GM23248 (cell line): ENCODE measurements around the gene KBTBD13. TPM values are rescaled to one million over a fixed set of nuclear protein-coding genes. Genes with fewer than 3 reads are reported as not detected.
"Not testable (repeated sequence)": the region's sequence is repeated elsewhere in the genome, so short reads cannot be mapped to it uniquely, and the experiment has no call there.

Experiments
- DNase-seq: peaks from one replicate; pipeline ENCODE4 v3.0.0-alpha.2; 2015
- H2AFZ ChIP-seq: fragments of 200-600 bp; sonication (generic); 2 replicates; pipeline ENCODE4 v1.6.1; 2016; ENCODE audit warnings: antibody characterized with exemption
- H3F3A ChIP-seq: fragments of 200-600 bp; sonication (generic); 2 replicates; pipeline ENCODE4 v1.6.1; 2016; ENCODE audit warnings: mild to moderate bottlenecking, antibody characterized with exemption, mixed run types; ENCODE audit not compliant: insufficient read depth
- H3K27ac ChIP-seq: fragments of 200-600 bp; sonication (generic); 2 replicates; pipeline ENCODE4 v1.5.1; 2016; ENCODE audit warnings: mild to moderate bottlenecking
- H3K27me3 ChIP-seq: fragments of 200-600 bp; sonication (generic); replicated peaks from 2 replicates; pipeline ENCODE4 v1.6.1; 2016; ENCODE audit warnings: mild to moderate bottlenecking; ENCODE audit not compliant: insufficient read depth
- H3K36me3 ChIP-seq: fragments of 200-600 bp; sonication (generic); 2 replicates; pipeline ENCODE4 v1.6.1; 2016; ENCODE audit warnings: low read depth, mild to moderate bottlenecking
- H3K4me1 ChIP-seq: fragments of 200-600 bp; sonication (generic); 2 replicates; pipeline ENCODE4 v1.6.1; 2016; ENCODE audit warnings: mild to moderate bottlenecking; ENCODE audit not compliant: insufficient read depth
- H3K4me2 ChIP-seq: fragments of 200-600 bp; sonication (generic); one replicate; pipeline ENCODE4 v1.6.1; 2016; ENCODE audit warnings: mild to moderate bottlenecking; ENCODE audit not compliant: unreplicated experiment
- H3K4me3 ChIP-seq: fragments of 200-600 bp; sonication (generic); 2 replicates; pipeline ENCODE4 v1.5.1; 2016; ENCODE audit warnings: mild to moderate bottlenecking
- H3K79me2 ChIP-seq: fragments of 200-600 bp; sonication (generic); 2 replicates; pipeline ENCODE4 v1.6.1; 2016; ENCODE audit warnings: mild to moderate bottlenecking; ENCODE audit not compliant: insufficient read depth
- H3K9ac ChIP-seq: fragments of 200-600 bp; sonication (generic); 2 replicates; pipeline ENCODE4 v1.6.1; 2016; ENCODE audit warnings: mild to moderate bottlenecking
- H3K9me2 ChIP-seq: fragments of 200-600 bp; sonication (generic); 2 replicates; pipeline ENCODE4 v1.6.1; 2016; ENCODE audit warnings: mixed run types, mild to moderate bottlenecking, moderate library complexity; ENCODE audit not compliant: insufficient read depth
- H3K9me3 ChIP-seq: fragments of 200-600 bp; sonication (generic); one replicate; pipeline ENCODE4 v1.6.1; 2017; ENCODE audit warnings: low read depth
- H4K20me1 ChIP-seq: fragments of 200-600 bp; sonication (generic); 2 replicates; pipeline ENCODE4 v1.6.0; 2016; ENCODE audit not compliant: insufficient read depth
- EZH2 ChIP-seq: fragments of 200-600 bp; sonication (generic); IDR thresholded peaks from 2 replicates; pipeline ENCODE4 v1.6.1; 2018; ENCODE audit warnings: antibody characterized with exemption, mild to moderate bottlenecking; ENCODE audit not compliant: insufficient read depth, poor library complexity, severe bottlenecking
- EZH2phosphoT487 ChIP-seq: fragments of 200-600 bp; sonication (generic); IDR thresholded peaks from 2 replicates; pipeline ENCODE4 v1.6.1; 2018; ENCODE audit warnings: antibody characterized with exemption, moderate library complexity, mild to moderate bottlenecking, low read depth; ENCODE audit not compliant: insufficient read depth
- WGBS, 2 experiments: methylation state at CpG; one replicate each; pipeline ENCODE4 v1.1.6; 2015 to 2017; ENCODE audit warnings: low lambda C conversion rate in 2 of 2, low coverage in 1 of 2; ENCODE audit errors: missing lambda C conversion rate in 2 of 2; 5-methylcytosine and 5-hydroxymethylcytosine counted together
- in situ Hi-C: fragments of 300-500 bp; cut with MboI; formaldehyde crosslinking; loops from 2 replicates; pipeline ENCODE4 v1.15.0; 2020
- polyA plus RNA-seq: library from polyadenylated mRNA; unstranded; fragments of >200 nt; fragmentation: Nextera tagmentation; extraction: Ambion mirVana; gene quantifications from 2 replicates; pipeline ENCODE4 v1.2.1, GENCODE V29; 2016
- total RNA-seq: library from RNA; depleted of rRNA; stranded (reverse); fragments of >200 nt; shearing (Covaris generic); gene quantifications from 2 replicates; pipeline ENCODE4 v1.2.3, GENCODE V29; 2014

KBTBD13 gene
- total and polyA plus RNA-seq, 2 experiments from 2014 or later: not detected

DNA sequence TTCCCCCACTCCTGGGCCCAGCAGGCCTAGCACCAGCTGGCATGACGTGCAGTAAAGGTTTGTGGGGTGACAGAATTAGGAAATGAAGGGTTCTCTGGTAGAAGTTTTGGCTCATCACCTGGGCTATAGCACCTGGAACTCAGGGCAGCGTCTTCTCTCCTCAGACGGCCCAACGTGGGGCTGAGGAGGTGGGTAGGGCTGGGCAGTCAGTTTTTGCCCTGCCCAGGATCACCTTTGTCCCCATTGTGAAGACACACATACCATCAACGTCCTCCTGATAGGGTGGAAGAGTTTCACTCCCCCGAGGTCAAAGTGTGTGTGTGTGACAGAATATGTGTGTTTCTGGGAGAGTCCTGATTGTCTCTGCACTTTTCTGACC, 12.1 kb downstream of the KBTBD13 start:
- no peak overlapping the region for H3K4me2 ChIP-seq
- no peaks in the 10 kb centered on the region for H3K36me3 ChIP-seq
- no peak overlapping the region for H2AFZ ChIP-seq
- H3F3A ChIP-seq: no peaks in the 10 kb centered on the region
- TF ChIP-seq EZH2 (no peak), EZH2phosphoT487 (no peak)
- WGBS, 2 experiments: 71 to 72% methylated on average over 6 of the region's 6 CpGs
- no peak overlapping the region for H3K27ac ChIP-seq
- no peaks in the 10 kb centered on the region for H3K79me2 ChIP-seq
- no peaks in the 10 kb centered on the region for H3K9me3 ChIP-seq
- DNase-seq: no peak
- in situ Hi-C loops: no loop called here
- no peaks in the 10 kb centered on the region for H4K20me1 ChIP-seq
- H3K9ac ChIP-seq: no peak overlapping the region
- 0 out of 2 replicates have a peak, but pooled peaks cover 3% of the 10 kb centered on the region for H3K27me3 ChIP-seq
- no peaks in the 10 kb centered on the region for H3K9me2 ChIP-seq
- no peaks in the 10 kb centered on the region for H3K4me1 ChIP-seq
- H3K4me3 ChIP-seq: no peak overlapping the region

DNA sequence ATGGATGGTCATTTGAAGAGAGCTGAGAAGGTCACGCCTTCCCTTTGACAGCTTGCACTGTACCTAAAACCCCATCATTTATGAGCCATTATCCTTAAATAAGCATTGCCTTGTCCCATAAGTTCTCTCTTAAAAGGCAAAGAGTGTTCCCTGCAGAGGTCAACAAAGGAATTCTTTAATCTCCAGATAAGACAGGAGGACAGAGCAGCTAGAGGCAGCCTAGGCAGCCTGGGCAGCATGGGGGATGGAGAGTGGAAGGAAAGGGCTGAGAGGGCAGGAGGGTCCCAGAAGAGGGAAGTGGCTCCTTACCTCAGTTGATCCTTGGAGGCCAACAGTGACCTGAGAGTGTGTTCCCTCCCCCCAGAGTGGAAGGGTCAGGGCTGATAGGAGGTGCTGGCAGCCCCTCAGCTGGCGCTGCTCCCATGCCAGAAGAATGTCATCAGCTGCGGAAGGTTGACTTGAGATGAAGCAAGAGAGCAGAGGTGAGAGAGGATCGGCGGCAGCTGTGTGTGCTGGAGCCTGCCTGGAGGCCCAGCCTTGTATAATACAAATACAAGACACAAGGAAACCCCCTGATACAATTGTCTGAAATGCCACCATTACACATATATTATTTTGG, 12.8 kb downstream of the KBTBD13 start:
- Histone ChIP-seq H3K9me3 (no peaks in the 10 kb centered on the region), H3K79me2 (no peaks in the 10 kb centered on the region), H3K9ac (no peak overlapping the region), H4K20me1 (no peaks in the 10 kb centered on the region), H3K4me1 (no peaks in the 10 kb centered on the region), H2AFZ (no peak overlapping the region), H3K4me3 (no peak overlapping the region), H3K9me2 (no peaks in the 10 kb centered on the region), H3F3A (no peaks in the 10 kb centered on the region), H3K36me3 (no peaks in the 10 kb centered on the region), H3K27ac (no peak overlapping the region), H3K27me3 (no peaks in the 10 kb centered on the region), H3K4me2 (no peak overlapping the region)
- TF ChIP-seq EZH2 (no peak), EZH2phosphoT487 (no peak)
- in situ Hi-C loops: no loop called here
- no peak for DNase-seq
- 89% methylated on average over 5 of the region's 5 CpGs for WGBS, 2 experiments

DNA sequence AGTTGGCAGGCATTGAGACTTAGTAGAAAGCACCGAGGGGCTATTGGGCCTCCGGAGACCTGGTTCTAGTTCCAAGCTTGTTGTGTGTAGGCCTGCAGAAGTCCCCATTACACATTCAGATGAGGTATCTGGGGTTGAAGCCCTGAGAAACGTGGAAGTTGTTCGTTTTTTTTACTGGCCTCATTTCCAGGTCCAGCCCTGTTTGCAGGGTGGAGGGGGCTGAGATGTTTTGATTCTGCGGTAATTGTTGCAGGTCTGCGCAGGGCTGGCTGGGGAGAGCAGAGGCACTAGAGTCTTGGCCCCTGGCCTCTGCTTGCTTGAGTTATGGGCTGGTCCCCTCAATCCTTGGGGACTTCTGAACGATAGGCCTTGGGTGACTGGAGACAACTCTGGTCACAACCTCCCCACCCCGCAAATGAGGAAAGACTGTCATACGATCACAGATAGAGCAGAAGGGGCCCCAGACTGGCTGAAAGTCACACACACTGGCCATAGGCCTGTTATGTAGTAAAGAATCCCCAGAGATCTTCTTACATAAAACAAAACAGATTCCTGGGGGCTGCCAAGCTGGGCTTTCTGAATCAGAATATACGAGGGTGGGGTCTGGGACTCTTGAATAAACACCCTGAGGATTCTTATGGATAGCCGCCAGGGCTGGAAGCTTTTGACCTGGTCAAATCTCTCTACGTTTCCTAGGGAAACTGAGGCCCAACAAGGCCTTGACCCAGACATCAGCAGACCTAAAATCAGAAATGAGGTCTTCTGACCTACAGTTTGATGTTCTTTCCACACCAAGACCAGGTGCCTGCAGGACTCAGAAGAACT, 15.6 kb downstream of the KBTBD13 start:
- no peaks in the 10 kb centered on the region for H3K9me2 ChIP-seq
- in situ Hi-C loops: no loop called here
- no peak overlapping the region for H3K9ac ChIP-seq
- H3K9me3 ChIP-seq: no peaks in the 10 kb centered on the region
- H3K4me2 ChIP-seq: no peak overlapping the region
- TF ChIP-seq EZH2 (no peak), EZH2phosphoT487 (no peak)
- no peak overlapping the region for H3K4me3 ChIP-seq
- H2AFZ ChIP-seq: no peak overlapping the region
- no peaks in the 10 kb centered on the region for H3K4me1 ChIP-seq
- no peaks in the 10 kb centered on the region for H4K20me1 ChIP-seq
- H3K36me3 ChIP-seq: no peaks in the 10 kb centered on the region
- H3K79me2 ChIP-seq: no peaks in the 10 kb centered on the region
- H3K27me3 ChIP-seq: no peaks in the 10 kb centered on the region
- no peak overlapping the region for H3K27ac ChIP-seq
- no peak for DNase-seq
- no peaks in the 10 kb centered on the region for H3F3A ChIP-seq
- WGBS, 2 experiments: 45 to 46% methylated on average over 12 of the region's 12 CpGs

DNA sequence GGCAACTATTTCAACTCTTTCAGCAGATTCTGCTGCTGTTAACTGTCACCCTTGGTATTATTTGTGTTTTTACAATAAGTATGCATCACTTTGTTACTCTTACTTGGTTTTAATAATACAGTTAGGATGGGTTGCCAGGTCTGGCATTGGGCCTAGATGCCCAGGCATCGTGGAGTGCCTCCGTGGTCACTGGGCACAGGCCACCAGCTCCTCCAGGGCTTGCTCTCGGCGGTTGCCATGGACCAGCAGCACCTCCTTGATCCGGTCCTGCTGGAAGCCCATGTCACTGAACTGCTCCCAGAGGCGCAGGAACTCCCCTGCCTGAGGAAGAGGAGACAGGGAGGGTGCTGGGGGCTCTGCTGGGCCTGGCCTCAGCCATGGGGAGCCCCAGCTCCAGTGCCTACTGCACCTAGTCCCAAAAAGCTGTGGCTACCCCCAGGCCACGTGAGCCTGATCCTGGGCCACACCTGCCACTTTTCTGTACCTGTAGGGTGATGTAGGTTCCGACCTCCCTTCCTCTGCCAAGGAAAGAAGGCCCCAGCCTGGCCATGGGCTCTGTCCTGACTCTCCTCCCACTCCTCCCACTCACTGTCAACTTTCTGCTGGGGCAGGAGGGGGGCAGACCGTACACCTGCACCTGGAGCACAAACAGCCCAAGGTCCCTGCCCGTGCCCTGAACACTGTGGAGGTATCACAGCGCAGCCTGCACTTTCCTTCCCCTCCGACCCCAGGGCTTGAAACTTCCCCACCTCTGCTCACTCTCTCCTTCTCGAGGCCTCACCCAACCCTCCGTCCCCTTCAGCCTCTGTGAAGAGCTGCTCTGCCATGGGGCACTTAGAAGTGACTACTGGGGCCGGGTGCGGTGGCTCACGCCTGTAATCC, 16.6 kb downstream of the KBTBD13 start:
- H3K4me1 ChIP-seq: no peaks in the 10 kb centered on the region
- H3K79me2 ChIP-seq: no peaks in the 10 kb centered on the region
- no peaks in the 10 kb centered on the region for H3F3A ChIP-seq
- no peak overlapping the region for H3K9ac ChIP-seq
- H3K27ac ChIP-seq: no peak overlapping the region
- in situ Hi-C loops: no loop called here
- no peaks in the 10 kb centered on the region for H3K9me3 ChIP-seq
- TF ChIP-seq EZH2 (no peak), EZH2phosphoT487 (no peak)
- H4K20me1 ChIP-seq: no peaks in the 10 kb centered on the region
- H3K9me2 ChIP-seq: no peaks in the 10 kb centered on the region
- no peak for DNase-seq
- peaks cover 1% of the 10 kb centered on the region; the same call in 1 of the 2 replicates for H3K36me3 ChIP-seq
- H3K4me3 ChIP-seq: no peak overlapping the region
- H3K27me3 ChIP-seq: no peaks in the 10 kb centered on the region
- no peak overlapping the region for H3K4me2 ChIP-seq
- 78 to 81% methylated on average over 17 of the region's 17 CpGs for WGBS, 2 experiments
- H2AFZ ChIP-seq: no peak overlapping the region

DNA sequence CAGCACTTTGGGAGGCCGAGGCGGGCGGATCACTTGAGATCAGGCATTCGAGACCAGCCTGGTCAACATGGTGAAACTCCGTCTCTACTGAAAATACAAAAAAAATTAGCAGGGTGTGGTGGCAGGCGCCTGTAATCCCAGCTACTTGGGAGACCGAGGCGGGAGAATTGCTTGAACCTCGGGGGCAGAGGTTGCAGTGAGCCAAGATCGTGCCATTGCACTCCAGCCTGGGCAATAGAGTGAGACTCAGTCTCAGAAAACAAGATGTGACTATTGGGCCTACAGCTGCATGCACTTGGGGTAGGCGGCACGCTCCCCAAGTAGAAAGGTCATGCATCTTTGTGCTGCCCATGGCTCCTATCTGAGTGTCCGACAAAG, 17.2 kb downstream of the KBTBD13 start:
- H3K36me3 ChIP-seq, H4K20me1 ChIP-seq, H3K27ac ChIP-seq, H3K9me3 ChIP-seq, H3K79me2 ChIP-seq, in situ Hi-C loops, H3K27me3 ChIP-seq, DNase-seq, H3K4me1 ChIP-seq, H2AFZ ChIP-seq, H3K4me2 ChIP-seq, H3K4me3 ChIP-seq, H3F3A ChIP-seq, H3K9ac ChIP-seq, H3K9me2 ChIP-seq: not testable (repeated sequence)
- 90 to 95% methylated on average over 13 of the region's 13 CpGs for WGBS, 2 experiments
